Thyroid gland (tissue), 4 donors: ENCODE data around the gene RFX2. TPM values are rescaled to one million over a fixed set of nuclear protein-coding genes. Genes with fewer than 3 reads are reported as not detected.

ENCODE experiments used
- DNase-seq, 2 donors: peaks; one replicate each; pipeline ENCODE4 v3.0.0-alpha.2; 2019
- H3K27ac ChIP-seq, 3 donors: fragments of 200-600 bp; sonication (generic); 1 replicate in 2 of 3; 2 replicates in 1 of 3; pipeline ENCODE4 v1.5.1; 2016 to 2019; ENCODE audit warnings: mild to moderate bottlenecking in 1 of 3, moderate library complexity in 1 of 3
- H3K27me3 ChIP-seq: fragments of 200-600 bp; sonication (generic); one replicate; pipeline ENCODE4 v1.5.1; 2019
- H3K36me3 ChIP-seq, 2 donors: fragments of 200-600 bp; sonication (generic); one replicate each; pipeline ENCODE4 v1.5.1; 2016 to 2019
- H3K4me1 ChIP-seq, 2 donors: fragments of 200-600 bp; sonication (generic); one replicate each; pipeline ENCODE4 v1.5.1; 2017 to 2019
- H3K4me3 ChIP-seq, 3 donors: fragments of 200-600 bp; sonication (generic); replicated peaks in 1 of 3; 1 replicate in 2 of 3; 2 replicates in 1 of 3; pipeline ENCODE4 v1.5.1; 2016; ENCODE audit warnings: mild to moderate bottlenecking in 1 of 3
- H3K9me3 ChIP-seq: fragments of 200-600 bp; sonication (generic); one replicate; pipeline ENCODE4 v1.5.1; 2017
- POLR2A ChIP-seq, 2 donors: fragments of 450-650 bp; IDR thresholded peaks; one replicate each; pipeline ENCODE4 v1.6.1; 2017; ENCODE audit warnings: antibody characterized with exemption in 2 of 2, mild to moderate bottlenecking in 2 of 2, moderate library complexity in 1 of 2
- WGBS, 2 donors: methylation state at CpG; one replicate each; pipeline ENCODE4 v1.1.5; 2017; 5-methylcytosine and 5-hydroxymethylcytosine counted together
- intact Hi-C: fragments of 100-400 bp; cut with DNase I; formaldehyde crosslinking; loops from one replicate; pipeline ENCODE4 v1.15.1; 2023
- total RNA-seq, 4 donors: library from RNA; depleted of rRNA; stranded (reverse); fragments of >200 nt; gene quantifications; one replicate each; pipeline ENCODE4 v1.2.3, GENCODE V29; 2016
- TF ChIP-seq, protein P1 (sequence below), 6 experiments: fragments of 200-600 bp in 3 of 6; fragments of 450-650 bp in 3 of 6; sonication (generic) in 3 of 6; IDR thresholded peaks; one replicate each; pipeline ENCODE4 v1.5.1; 2016 to 2019; ENCODE audit warnings: antibody characterized with exemption in 6 of 6, mild to moderate bottlenecking in 2 of 6, inconsistent platforms in 1 of 6, moderate library complexity in 1 of 6

RFX2 gene
- total RNA-seq, 4 donors from 2014 or later = 4.1 to 10.6 (median 7.7) TPM

GRCh38 chr19:6095760-6096159 is 14.5 kb downstream of the RFX2 start:
- Histone ChIP-seq H3K27me3 (no peaks in the 10 kb centered on the region), H3K4me3 (no peak overlapping the region), H3K9me3 (no peaks in the 10 kb centered on the region), H3K4me1 (peaks cover 9 to 15% of the 10 kb centered on the region in 2 donors), H3K36me3 (no peaks in the 10 kb centered on the region), H3K27ac (no peak overlapping the region)
- DNase-seq = no peak
- intact Hi-C loops = no loop called here
- WGBS, 2 donors = 84 to 86% methylated on average over 4 of the region's 4 CpGs
- TF ChIP-seq POLR2A (IDR thresholded peaks at IDR 0.05) = no peak
- TF ChIP-seq, protein P1, sequence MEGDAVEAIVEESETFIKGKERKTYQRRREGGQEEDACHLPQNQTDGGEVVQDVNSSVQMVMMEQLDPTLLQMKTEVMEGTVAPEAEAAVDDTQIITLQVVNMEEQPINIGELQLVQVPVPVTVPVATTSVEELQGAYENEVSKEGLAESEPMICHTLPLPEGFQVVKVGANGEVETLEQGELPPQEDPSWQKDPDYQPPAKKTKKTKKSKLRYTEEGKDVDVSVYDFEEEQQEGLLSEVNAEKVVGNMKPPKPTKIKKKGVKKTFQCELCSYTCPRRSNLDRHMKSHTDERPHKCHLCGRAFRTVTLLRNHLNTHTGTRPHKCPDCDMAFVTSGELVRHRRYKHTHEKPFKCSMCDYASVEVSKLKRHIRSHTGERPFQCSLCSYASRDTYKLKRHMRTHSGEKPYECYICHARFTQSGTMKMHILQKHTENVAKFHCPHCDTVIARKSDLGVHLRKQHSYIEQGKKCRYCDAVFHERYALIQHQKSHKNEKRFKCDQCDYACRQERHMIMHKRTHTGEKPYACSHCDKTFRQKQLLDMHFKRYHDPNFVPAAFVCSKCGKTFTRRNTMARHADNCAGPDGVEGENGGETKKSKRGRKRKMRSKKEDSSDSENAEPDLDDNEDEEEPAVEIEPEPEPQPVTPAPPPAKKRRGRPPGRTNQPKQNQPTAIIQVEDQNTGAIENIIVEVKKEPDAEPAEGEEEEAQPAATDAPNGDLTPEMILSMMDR (IDR thresholded peaks at IDR 0.05) = no peak

- DNase-seq = peak; percentile 89
- Histone ChIP-seq H3K27me3 (no peaks in the 10 kb centered on the region), H3K4me1 (peaks cover 16 to 32% of the 10 kb centered on the region in 2 donors), H3K36me3 (no peaks in the 10 kb centered on the region), H3K27ac (peak overlapping the region; percentile 44 to 70 (median 65)), H3K4me3 (peak overlapping the region in 1 of 3 donors; percentile 6), H3K9me3 (no peaks in the 10 kb centered on the region)
- 36 to 44% methylated on average over 35 to 39 of the region's 40 CpGs for WGBS, 2 donors
- intact Hi-C loops = no loop called here
- TF ChIP-seq, protein P1 (IDR thresholded peaks at IDR 0.05) = peak in 4 of 6 experiments; percentile 9 to 41 (median 16)
- TF ChIP-seq POLR2A (IDR thresholded peaks at IDR 0.05) = peak in 1 of 2 donors; percentile 35
Observed at GRCh38 chr19:6092329-6093286, 17.7 kb downstream of the RFX2 start.

DNA sequence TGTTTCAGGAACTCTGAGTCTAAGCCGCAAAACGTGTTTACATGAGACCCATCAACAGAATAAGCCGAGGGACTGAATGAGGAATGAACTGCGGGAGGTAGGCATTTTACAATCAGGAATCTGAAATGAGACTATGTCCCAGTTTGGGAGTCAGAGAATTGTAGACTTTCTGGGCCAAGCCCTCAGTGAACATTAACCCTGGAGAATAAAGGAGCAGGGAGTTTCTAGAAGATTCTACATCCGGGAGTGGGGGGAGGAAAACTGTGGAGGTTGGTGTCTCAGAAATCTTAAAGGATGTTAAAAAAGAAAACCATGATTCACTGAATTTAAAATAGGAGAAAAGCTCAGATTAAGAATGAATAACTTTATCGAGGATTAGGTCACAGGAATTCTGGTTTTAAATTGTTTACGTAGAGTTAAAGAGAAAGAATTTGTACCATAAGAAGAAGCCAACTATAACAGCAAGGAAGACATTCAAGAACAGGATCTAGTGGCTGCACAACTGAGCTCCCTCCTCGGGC is 18.5 kb downstream of the RFX2 start:
- Histone ChIP-seq H3K36me3 (no peaks in the 10 kb centered on the region), H3K9me3 (no peaks in the 10 kb centered on the region), H3K27me3 (no peaks in the 10 kb centered on the region), H3K4me3 (peak overlapping the region in 1 of 3 donors; percentile 6), H3K27ac (peak overlapping the region; percentile 44 to 70 (median 65)), H3K4me1 (peaks cover 21 to 40% of the 10 kb centered on the region in 2 donors)
- WGBS, 2 donors = 44 to 46% methylated on average over 8 of the region's 8 CpGs
- intact Hi-C loops = no loop called here
- no peak for TF ChIP-seq POLR2A (IDR thresholded peaks at IDR 0.05)
- DNase-seq = no peak

- Histone ChIP-seq H3K27me3 (no peaks in the 10 kb centered on the region), H3K9me3 (no peaks in the 10 kb centered on the region), H3K27ac (no peak overlapping the region), H3K36me3 (no peaks in the 10 kb centered on the region), H3K4me1 (peaks cover 21 to 40% of the 10 kb centered on the region in 2 donors), H3K4me3 (no peak overlapping the region)
- intact Hi-C loops = no loop called here
- TF ChIP-seq, protein P1 (IDR thresholded peaks at IDR 0.05) = no peak
- TF ChIP-seq POLR2A (IDR thresholded peaks at IDR 0.05) = no peak
- DNase-seq = no peak
- WGBS, 2 donors = 96 to 97% methylated on average over 3 of the region's 3 CpGs
Observed at GRCh38 chr19:6090634-6091033, 19.7 kb downstream of the RFX2 start.

DNA sequence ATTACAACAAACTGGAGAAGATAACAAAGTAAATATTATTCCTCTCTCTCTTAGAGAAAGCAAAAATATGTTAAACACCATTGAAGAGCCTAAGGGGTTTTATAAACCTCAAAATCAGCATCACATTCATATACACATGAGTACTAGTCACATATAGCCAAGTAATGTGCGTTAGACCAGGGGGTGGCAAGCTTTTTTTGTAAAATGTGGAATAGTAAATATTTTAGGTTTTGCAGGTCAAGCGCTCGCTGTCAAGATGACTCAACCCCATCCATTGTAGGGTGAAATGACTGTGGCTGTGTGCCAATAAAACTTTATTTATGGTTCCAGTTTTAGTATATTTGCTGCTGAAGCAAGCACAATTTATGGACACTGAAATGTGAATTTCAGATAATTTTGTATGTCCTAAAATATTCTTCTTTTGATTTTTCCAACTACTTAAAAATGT is 21.7 kb downstream of the RFX2 start:
- Histone ChIP-seq H3K4me3 (no peak overlapping the region), H3K9me3 (no peaks in the 10 kb centered on the region), H3K27ac (peak overlapping the region; percentile 24 to 81 (median 38)), H3K4me1 (peaks cover 21 to 40% of the 10 kb centered on the region in 2 donors), H3K27me3 (no peaks in the 10 kb centered on the region), H3K36me3 (no peaks in the 10 kb centered on the region)
- intact Hi-C loops = no loop called here
- TF ChIP-seq POLR2A (IDR thresholded peaks at IDR 0.05) = no peak
- TF ChIP-seq, protein P1 (IDR thresholded peaks at IDR 0.05) = no peak
- DNase-seq = no peak
- WGBS, 2 donors = 88 to 93% methylated on average over 3 of the region's 3 CpGs
